Uterus (tissue), 4 donors: ENCODE measurements around the gene POLR1E. TPM values are rescaled to one million over a fixed set of nuclear protein-coding genes. Genes with fewer than 3 reads are reported as not detected.
"Not testable (repeated sequence)": the region's sequence is repeated elsewhere in the genome, so short reads cannot be mapped to it uniquely, and the experiment has no call there.

ENCODE experiments used
- DNase-seq, 2 donors: peaks; one replicate each; pipeline ENCODE4 v3.0.0-alpha.2; 2019 to 2020
- H3K27ac ChIP-seq, 2 donors: fragments of 200-600 bp; sonication (generic); 1 replicate in 1 of 2; 2 replicates in 1 of 2; pipeline ENCODE4 v1.5.1; 2016 to 2018
- H3K27me3 ChIP-seq, 2 donors: fragments of 200-600 bp; sonication (generic); one replicate each; pipeline ENCODE4 v1.5.1; 2018 to 2019; ENCODE audit warnings: control low read depth in 1 of 2
- H3K36me3 ChIP-seq, 2 donors: fragments of 200-600 bp; sonication (generic); one replicate each; pipeline ENCODE4 v1.5.1; 2019; ENCODE audit warnings: control low read depth in 1 of 2
- H3K4me1 ChIP-seq, 2 donors: fragments of 200-600 bp; sonication (generic); one replicate each; pipeline ENCODE4 v1.5.1; 2018 to 2019; ENCODE audit warnings: control low read depth in 1 of 2
- H3K4me3 ChIP-seq, 2 donors: fragments of 200-600 bp; sonication (generic); 1 replicate in 1 of 2; 2 replicates in 1 of 2; pipeline ENCODE4 v1.5.1; 2018 to 2019; ENCODE audit warnings: mild to moderate bottlenecking in 1 of 2
- H3K9me3 ChIP-seq, 2 donors: fragments of 200-600 bp; sonication (generic); one replicate each; pipeline ENCODE4 v1.5.1; 2019; ENCODE audit warnings: control low read depth in 1 of 2
- POLR2A ChIP-seq, 2 donors: fragments of 450-650 bp; IDR thresholded peaks; one replicate each; pipeline ENCODE4 v1.6.1; 2016; ENCODE audit warnings: antibody characterized with exemption in 2 of 2, mild to moderate bottlenecking in 1 of 2, moderate library complexity in 1 of 2
- intact Hi-C: fragments of 100-400 bp; cut with DNase I; formaldehyde crosslinking; loops from one replicate; pipeline ENCODE4 v1.15.1; 2023; ENCODE audit warnings: low total_unique reads
- total RNA-seq, 4 donors: library from RNA; depleted of rRNA in 3 of 4; stranded (reverse); fragments of >200 nt in 3 of 4; gene quantifications; one replicate each; pipeline versions ENCODE4 v1.1.0 to v1.2.4, GENCODE V29; 2014 to 2023
- TF ChIP-seq, protein P1 (sequence below), 4 experiments: fragments of 200-600 bp in 2 of 4; fragments of 450-650 bp in 2 of 4; sonication (generic) in 2 of 4; IDR thresholded peaks; one replicate each; pipeline ENCODE4 v1.5.1; 2016 to 2019; ENCODE audit warnings: antibody characterized with exemption in 4 of 4, mild to moderate bottlenecking in 2 of 4, moderate library complexity in 1 of 4
- donor health status: DM: yes; HTN: yes; CAD: no.

The POLR1E gene
- total RNA-seq, 4 donors from 2014 or later = 13.2 to 42.7 (median 35.8) TPM

- no peak for DNase-seq
- no peak overlapping the region for H3K4me3 ChIP-seq
- no peak for TF ChIP-seq POLR2A (IDR thresholded peaks at IDR 0.05)
- TF ChIP-seq, protein P1, sequence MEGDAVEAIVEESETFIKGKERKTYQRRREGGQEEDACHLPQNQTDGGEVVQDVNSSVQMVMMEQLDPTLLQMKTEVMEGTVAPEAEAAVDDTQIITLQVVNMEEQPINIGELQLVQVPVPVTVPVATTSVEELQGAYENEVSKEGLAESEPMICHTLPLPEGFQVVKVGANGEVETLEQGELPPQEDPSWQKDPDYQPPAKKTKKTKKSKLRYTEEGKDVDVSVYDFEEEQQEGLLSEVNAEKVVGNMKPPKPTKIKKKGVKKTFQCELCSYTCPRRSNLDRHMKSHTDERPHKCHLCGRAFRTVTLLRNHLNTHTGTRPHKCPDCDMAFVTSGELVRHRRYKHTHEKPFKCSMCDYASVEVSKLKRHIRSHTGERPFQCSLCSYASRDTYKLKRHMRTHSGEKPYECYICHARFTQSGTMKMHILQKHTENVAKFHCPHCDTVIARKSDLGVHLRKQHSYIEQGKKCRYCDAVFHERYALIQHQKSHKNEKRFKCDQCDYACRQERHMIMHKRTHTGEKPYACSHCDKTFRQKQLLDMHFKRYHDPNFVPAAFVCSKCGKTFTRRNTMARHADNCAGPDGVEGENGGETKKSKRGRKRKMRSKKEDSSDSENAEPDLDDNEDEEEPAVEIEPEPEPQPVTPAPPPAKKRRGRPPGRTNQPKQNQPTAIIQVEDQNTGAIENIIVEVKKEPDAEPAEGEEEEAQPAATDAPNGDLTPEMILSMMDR (IDR thresholded peaks at IDR 0.05) = no peak
- H3K27me3 ChIP-seq = no peaks in the 10 kb centered on the region
- no peaks in the 10 kb centered on the region for H3K36me3 ChIP-seq
- no peaks in the 10 kb centered on the region for H3K4me1 ChIP-seq
- no peak overlapping the region for H3K27ac ChIP-seq
- intact Hi-C loops = no loop called here
- no peaks in the 10 kb centered on the region for H3K9me3 ChIP-seq
These were observed 25.6 kb downstream of the POLR1E start for GRCh38 chr9:37511016-37512010.

DNA sequence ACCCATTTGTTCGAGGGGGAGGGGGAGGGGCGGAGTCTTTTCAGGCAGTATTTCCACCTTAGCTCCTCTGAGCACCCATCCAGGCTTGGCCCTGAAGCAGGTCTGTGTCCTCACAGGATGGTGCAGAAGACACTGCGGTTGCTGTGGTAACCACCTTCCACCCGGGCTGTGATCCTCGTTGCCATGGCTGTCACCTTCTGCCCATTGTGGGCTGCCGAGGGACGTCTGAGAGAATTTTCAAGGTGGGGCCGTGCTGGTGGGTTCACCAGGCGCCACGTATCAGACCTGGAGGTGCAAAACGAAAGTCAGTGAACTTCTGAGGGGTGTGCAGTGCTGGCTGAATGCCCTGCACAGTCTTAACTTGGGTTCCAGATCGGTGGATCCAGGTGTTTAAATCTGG lies 26.7 kb downstream of the POLR1E start:
- Histone ChIP-seq H3K9me3 (no peaks in the 10 kb centered on the region), H3K36me3 (no peaks in the 10 kb centered on the region), H3K27me3 (no peaks in the 10 kb centered on the region), H3K27ac (no peak overlapping the region), H3K4me3 (no peak overlapping the region), H3K4me1 (no peaks in the 10 kb centered on the region)
- DNase-seq = no peak
- intact Hi-C loops = no loop called here
- no peak for TF ChIP-seq POLR2A (IDR thresholded peaks at IDR 0.05)
- TF ChIP-seq, protein P1 (IDR thresholded peaks at IDR 0.05) = no peak

DNA sequence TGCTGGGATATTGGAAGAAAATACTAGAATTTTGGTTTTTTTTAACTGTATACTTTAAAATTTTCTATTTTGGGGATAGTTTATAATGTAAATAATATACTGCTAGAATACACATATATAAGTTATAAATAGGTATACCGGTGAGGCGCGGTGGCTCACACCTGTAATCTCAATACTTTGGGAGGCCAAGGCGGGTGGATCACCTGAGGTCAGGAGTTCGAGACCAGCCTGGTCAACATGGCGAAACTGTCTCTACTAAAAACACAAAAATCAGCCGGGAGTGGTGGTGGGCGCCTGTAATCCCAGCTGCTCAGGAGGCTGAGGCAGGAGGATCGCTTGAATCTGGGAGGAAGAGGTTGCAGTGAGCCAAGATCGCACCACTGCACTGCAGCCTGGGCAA lies 28.7 kb downstream of the POLR1E start:
- H3K27ac ChIP-seq, intact Hi-C loops, DNase-seq, H3K4me3 ChIP-seq, H3K4me1 ChIP-seq, H3K36me3 ChIP-seq, H3K27me3 ChIP-seq, H3K9me3 ChIP-seq: not testable (repeated sequence)

- H3K9me3 ChIP-seq = no peaks in the 10 kb centered on the region
- H3K27ac ChIP-seq = no peak overlapping the region
- no peak for DNase-seq
- no peak overlapping the region for H3K4me3 ChIP-seq
- intact Hi-C loops = no loop called here
- no peaks in the 10 kb centered on the region for H3K36me3 ChIP-seq
- TF ChIP-seq, protein P1 (IDR thresholded peaks at IDR 0.05) = no peak
- TF ChIP-seq POLR2A (IDR thresholded peaks at IDR 0.05) = no peak
- H3K4me1 ChIP-seq = no peaks in the 10 kb centered on the region
- no peaks in the 10 kb centered on the region for H3K27me3 ChIP-seq
These were observed 29.3 kb downstream of the POLR1E start for GRCh38 chr9:37514999-37515398.

- intact Hi-C loops = no loop called here
- H3K4me3 ChIP-seq = no peak overlapping the region
- H3K4me1 ChIP-seq = no peaks in the 10 kb centered on the region
- H3K27ac ChIP-seq = no peak overlapping the region
- DNase-seq = no peak
- no peaks in the 10 kb centered on the region for H3K27me3 ChIP-seq
- no peak for TF ChIP-seq POLR2A (IDR thresholded peaks at IDR 0.05)
- TF ChIP-seq, protein P1 (IDR thresholded peaks at IDR 0.05) = no peak
- H3K9me3 ChIP-seq = no peaks in the 10 kb centered on the region
- H3K36me3 ChIP-seq = no peaks in the 10 kb centered on the region
These were observed 30.0 kb downstream of the POLR1E start for GRCh38 chr9:37515620-37516258.
